ENCODE results near the gene DSCAM.

DSCAM gene

DNA sequence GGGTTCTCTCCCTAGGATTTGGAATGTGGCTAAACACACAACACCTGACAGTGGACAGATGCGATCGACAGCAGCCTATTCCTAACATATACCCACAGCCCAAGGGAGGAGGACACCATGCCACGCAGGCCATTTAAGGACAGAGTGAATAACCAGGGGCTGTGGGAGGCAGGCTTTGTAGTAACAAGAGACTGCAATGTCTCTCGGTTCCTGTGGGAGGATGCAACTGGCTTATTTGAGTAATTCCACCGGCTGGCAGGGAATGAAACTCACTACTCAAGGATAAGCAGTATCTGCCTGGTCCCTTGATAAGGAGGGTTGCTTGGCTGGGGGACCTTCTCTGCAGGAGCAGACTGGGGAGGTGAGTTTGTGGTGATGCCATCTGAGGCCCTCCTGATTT, 870.2 kb downstream of the DSCAM start:
- Histone ChIP-seq H3K36me3 (ENCODE audit: control insufficient read depth, insufficient read depth, low read length) (no peaks in the 10 kb centered on the region), H3K9me3 (ENCODE audit: control insufficient read depth, low read length) (no peaks in the 10 kb centered on the region), H3K9ac (ENCODE audit: low read length) (no peak overlapping the region), H3K4me1 (ENCODE audit: control insufficient read depth, insufficient read depth, low read length) (no peaks in the 10 kb centered on the region), H3K27me3 (ENCODE audit: control insufficient read depth, insufficient read depth, low read length) (no peaks in the 10 kb centered on the region), H3K4me3 (ENCODE audit: low read length) (no peak overlapping the region)

DNA sequence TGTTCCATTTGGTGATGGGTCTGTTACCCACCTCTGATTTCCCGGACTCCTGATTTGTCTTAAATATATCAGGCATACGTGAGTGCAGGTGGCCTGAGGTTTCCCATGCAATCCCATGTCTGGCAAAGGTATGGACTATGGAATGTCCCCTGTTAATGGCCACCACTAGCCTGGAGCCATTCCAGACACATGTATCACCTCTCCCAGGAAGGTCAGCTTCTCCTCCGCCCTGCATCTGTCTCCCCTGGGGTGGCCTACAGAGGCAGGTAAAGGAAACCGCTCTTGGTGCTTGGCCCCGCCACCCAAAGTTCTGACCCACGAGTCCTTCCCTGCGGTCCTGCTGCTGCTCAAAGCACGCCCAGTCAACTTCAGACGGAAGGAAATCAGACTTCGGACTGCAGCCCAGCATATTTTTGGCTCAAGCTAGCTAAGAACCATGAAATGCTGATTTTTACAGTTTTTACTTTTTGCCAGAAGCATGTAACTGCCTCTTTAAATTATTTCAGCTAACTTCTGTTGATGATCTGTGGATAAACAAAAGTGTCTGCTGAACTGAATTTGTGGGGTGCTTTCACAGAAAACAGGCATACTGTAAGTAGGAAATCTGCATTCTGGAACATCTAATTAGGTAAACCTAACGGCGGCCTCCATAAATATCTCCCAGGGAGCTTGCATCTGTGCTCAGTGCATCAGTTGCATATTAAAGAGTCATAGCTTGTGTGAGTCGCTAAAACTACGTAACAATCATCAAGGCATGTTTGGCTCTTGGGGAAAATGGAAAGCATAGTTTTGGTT, 873.8 kb downstream of the DSCAM start:
- Histone ChIP-seq H3K9me3 (ENCODE audit: control insufficient read depth, low read length) (no peaks in the 10 kb centered on the region), H3K4me1 (ENCODE audit: control insufficient read depth, insufficient read depth, low read length) (no peaks in the 10 kb centered on the region), H3K36me3 (ENCODE audit: control insufficient read depth, insufficient read depth, low read length) (no peaks in the 10 kb centered on the region), H3K9ac (ENCODE audit: low read length) (no peak overlapping the region), H3K4me3 (ENCODE audit: low read length) (no peak overlapping the region), H3K27me3 (ENCODE audit: control insufficient read depth, insufficient read depth, low read length) (no peaks in the 10 kb centered on the region)

DNA sequence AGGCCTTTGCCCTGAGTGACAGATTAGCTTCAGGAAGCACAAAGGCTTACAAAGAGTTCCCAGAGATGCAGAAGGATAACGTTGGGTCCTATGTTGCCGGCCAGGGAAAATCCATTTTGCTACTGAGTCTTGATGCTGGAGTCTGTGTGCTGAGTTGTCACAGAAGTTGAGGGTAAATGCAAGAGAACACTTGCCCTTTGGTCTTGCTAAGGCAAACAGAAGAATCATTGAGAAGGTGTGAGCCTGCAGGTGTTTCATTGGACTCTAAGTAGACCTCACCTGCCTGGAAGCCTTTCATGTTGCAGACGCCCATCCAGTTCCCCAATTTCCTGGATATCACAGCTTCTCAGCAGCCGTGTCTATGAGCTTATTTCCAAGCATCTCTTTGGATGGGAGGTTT, 874.5 kb downstream of the DSCAM start:
- H3K4me1 ChIP-seq (ENCODE audit: control insufficient read depth, insufficient read depth, low read length), result no peaks in the 10 kb centered on the region
- no peaks in the 10 kb centered on the region for H3K9me3 ChIP-seq (ENCODE audit: control insufficient read depth, low read length)
- no peak overlapping the region for H3K4me3 ChIP-seq (ENCODE audit: low read length)
- H3K27me3 ChIP-seq (ENCODE audit: control insufficient read depth, insufficient read depth, low read length), result no peaks in the 10 kb centered on the region
- H3K36me3 ChIP-seq (ENCODE audit: control insufficient read depth, insufficient read depth, low read length), result no peaks in the 10 kb centered on the region
- H3K9ac ChIP-seq (ENCODE audit: low read length), result no peak overlapping the region

GRCh38 chr21:39971956-39972355, 875.0 kb downstream of the DSCAM start:
- H3K9me3 ChIP-seq (ENCODE audit: control insufficient read depth, low read length), result no peaks in the 10 kb centered on the region
- no peaks in the 10 kb centered on the region for H3K27me3 ChIP-seq (ENCODE audit: control insufficient read depth, insufficient read depth, low read length)
- no peaks in the 10 kb centered on the region for H3K4me1 ChIP-seq (ENCODE audit: control insufficient read depth, insufficient read depth, low read length)
- H3K9ac ChIP-seq (ENCODE audit: low read length), result no peak overlapping the region
- H3K4me3 ChIP-seq (ENCODE audit: low read length), result no peak overlapping the region
- H3K36me3 ChIP-seq (ENCODE audit: control insufficient read depth, insufficient read depth, low read length), result no peaks in the 10 kb centered on the region

DNA sequence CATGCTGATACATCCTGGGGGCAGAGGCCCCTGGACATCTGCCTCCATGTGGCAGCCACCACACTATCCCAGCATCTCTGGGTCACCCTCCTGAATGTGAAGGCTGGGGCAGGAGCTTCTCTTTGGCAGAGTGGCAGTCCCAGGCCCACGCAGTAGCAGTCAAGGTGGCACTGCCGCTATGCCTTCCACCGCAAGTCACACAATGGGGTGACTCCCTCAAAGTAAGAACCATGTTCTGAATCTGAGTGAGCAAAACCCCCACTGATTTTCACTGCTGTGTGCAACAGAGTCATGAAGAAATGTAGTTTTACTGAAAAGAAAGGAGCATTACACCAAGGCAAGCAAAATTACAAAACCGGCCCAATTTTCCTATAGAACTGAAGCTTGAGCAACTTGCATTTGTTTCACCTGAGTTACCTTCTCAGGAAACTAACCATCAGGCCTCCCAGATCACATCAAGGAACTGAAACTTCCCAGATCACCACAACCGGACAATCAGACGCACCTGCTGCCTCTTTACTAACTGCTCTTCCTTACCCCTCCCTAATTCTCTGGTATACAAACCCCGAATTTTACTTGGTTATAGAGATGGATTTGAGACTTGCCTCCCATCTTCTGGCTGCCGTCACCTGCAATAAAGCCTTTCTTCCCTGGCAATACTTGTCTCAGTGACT, 877.1 kb downstream of the DSCAM start:
- Histone ChIP-seq H3K27me3 (ENCODE audit: control insufficient read depth, insufficient read depth, low read length) (no peaks in the 10 kb centered on the region), H3K9ac (ENCODE audit: low read length) (no peak overlapping the region), H3K4me3 (ENCODE audit: low read length) (no peak overlapping the region), H3K9me3 (ENCODE audit: control insufficient read depth, low read length) (no peaks in the 10 kb centered on the region), H3K36me3 (ENCODE audit: control insufficient read depth, insufficient read depth, low read length) (no peaks in the 10 kb centered on the region), H3K4me1 (ENCODE audit: control insufficient read depth, insufficient read depth, low read length) (no peaks in the 10 kb centered on the region)

DNA sequence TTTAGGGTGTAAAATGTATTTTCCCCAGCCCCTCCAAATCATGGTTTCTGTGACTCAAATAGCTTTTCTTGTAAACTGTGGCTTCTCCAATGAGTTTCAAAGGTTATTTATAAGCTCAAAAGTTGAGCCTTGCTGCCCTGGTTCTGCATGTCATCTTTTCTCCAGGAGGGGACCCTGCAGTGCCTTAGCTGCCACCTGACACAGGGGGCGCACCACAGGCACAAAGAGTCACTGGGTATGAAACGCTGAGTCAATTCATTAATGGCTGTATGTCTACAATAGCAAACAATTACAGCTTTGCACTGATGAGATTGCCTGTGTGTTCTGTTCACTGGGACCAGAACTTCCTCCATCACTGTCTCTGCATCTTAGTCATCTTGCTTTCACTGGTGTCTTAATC, 878.9 kb downstream of the DSCAM start:
- no peaks in the 10 kb centered on the region for H3K36me3 ChIP-seq (ENCODE audit: control insufficient read depth, insufficient read depth, low read length)
- H3K4me3 ChIP-seq (ENCODE audit: low read length), result no peak overlapping the region
- no peak overlapping the region for H3K9ac ChIP-seq (ENCODE audit: low read length)
- no peaks in the 10 kb centered on the region for H3K27me3 ChIP-seq (ENCODE audit: control insufficient read depth, insufficient read depth, low read length)
- H3K9me3 ChIP-seq (ENCODE audit: control insufficient read depth, low read length), result no peaks in the 10 kb centered on the region
- no peaks in the 10 kb centered on the region for H3K4me1 ChIP-seq (ENCODE audit: control insufficient read depth, insufficient read depth, low read length)

GRCh38 chr21:39966786-39967185, 880.2 kb downstream of the DSCAM start:
- no peaks in the 10 kb centered on the region for H3K9me3 ChIP-seq (ENCODE audit: control insufficient read depth, low read length)
- no peaks in the 10 kb centered on the region for H3K4me1 ChIP-seq (ENCODE audit: control insufficient read depth, insufficient read depth, low read length)
- H3K4me3 ChIP-seq (ENCODE audit: low read length), result no peak overlapping the region

GRCh38 chr21:39965026-39965425, 881.9 kb downstream of the DSCAM start:
- Histone ChIP-seq H3K9ac (ENCODE audit: low read length) (no peak overlapping the region), H3K4me1 (ENCODE audit: control insufficient read depth, insufficient read depth, low read length) (no peaks in the 10 kb centered on the region), H3K4me3 (ENCODE audit: low read length) (no peak overlapping the region)

More at GRCh38 chr21:39966786-39967185, 880.2 kb downstream of the DSCAM start:
- Histone ChIP-seq H3K36me3 (ENCODE audit: control insufficient read depth, insufficient read depth, low read length) (no peaks in the 10 kb centered on the region), H3K9ac (ENCODE audit: low read length) (no peak overlapping the region), H3K27me3 (ENCODE audit: control insufficient read depth, insufficient read depth, low read length) (no peaks in the 10 kb centered on the region)

GRCh38 chr21:39961251-39961650, 885.7 kb downstream of the DSCAM start:
- no peaks in the 10 kb centered on the region for H3K4me1 ChIP-seq (ENCODE audit: control insufficient read depth, insufficient read depth, low read length)
- no peaks in the 10 kb centered on the region for H3K36me3 ChIP-seq (ENCODE audit: control insufficient read depth, insufficient read depth, low read length)
- no peak overlapping the region for H3K9ac ChIP-seq (ENCODE audit: low read length)
- no peaks in the 10 kb centered on the region for H3K9me3 ChIP-seq (ENCODE audit: control insufficient read depth, low read length)
- no peaks in the 10 kb centered on the region for H3K27me3 ChIP-seq (ENCODE audit: control insufficient read depth, insufficient read depth, low read length)
- H3K4me3 ChIP-seq (ENCODE audit: low read length), result no peak overlapping the region

More at GRCh38 chr21:39965026-39965425, 881.9 kb downstream of the DSCAM start:
- H3K36me3 ChIP-seq (ENCODE audit: control insufficient read depth, insufficient read depth, low read length), result no peaks in the 10 kb centered on the region
- H3K9me3 ChIP-seq (ENCODE audit: control insufficient read depth, low read length), result no peaks in the 10 kb centered on the region
- no peaks in the 10 kb centered on the region for H3K27me3 ChIP-seq (ENCODE audit: control insufficient read depth, insufficient read depth, low read length)
